HL-60 (cell line): ENCODE results near the gene CDHR5.

Experiments
- DNase-seq, 2 experiments: peaks; one replicate each; pipeline ENCODE4 v3.0.0-alpha.2; 2010 to 2020; ENCODE audit warnings: low read depth in 1 of 2, low spot score in 1 of 2
- H3K27ac ChIP-seq: fragments of 250-450 bp; sonication (Bioruptor Pico); replicated peaks from 2 replicates; pipeline ENCODE4 v1.5.1; 2020; ENCODE audit warnings: mild to moderate bottlenecking, moderate library complexity
- H3K27me3 ChIP-seq: fragments of 250-450 bp; sonication (Bioruptor Pico); 2 replicates; pipeline ENCODE4 v1.5.1; 2021; ENCODE audit warnings: mild to moderate bottlenecking, moderate library complexity; ENCODE audit not compliant: insufficient read depth, poor library complexity, severe bottlenecking
- H3K4me3 ChIP-seq: replicated peaks from 2 replicates; pipeline ENCODE4 v1.5.1; 2011; ENCODE audit warnings: mild to moderate bottlenecking, control low read depth, low read length; ENCODE audit not compliant: insufficient read depth
- CTCF ChIP-seq: IDR thresholded peaks from one replicate; pipeline ENCODE4 v1.5.1; 2011; ENCODE audit warnings: low read length, control low read depth, inconsistent platforms; ENCODE audit not compliant: insufficient read depth
- GABPA ChIP-seq: IDR thresholded peaks from 2 replicates; pipeline ENCODE4 v1.6.1; 2012; ENCODE audit warnings: low read depth
- POLR2AphosphoS5 ChIP-seq: IDR thresholded peaks from 2 replicates; pipeline ENCODE4 v1.6.1; 2012; ENCODE audit warnings: low read depth
- REST ChIP-seq: IDR thresholded peaks from 2 replicates; pipeline ENCODE4 v1.6.1; 2012; ENCODE audit warnings: low read depth; ENCODE audit not compliant: insufficient replicate concordance
- SPI1 ChIP-seq: IDR thresholded peaks from 2 replicates; pipeline ENCODE4 v1.6.1; 2012; ENCODE audit warnings: low read depth, mild to moderate bottlenecking, borderline replicate concordance

Gene CDHR5

GRCh38 chr11:571802-572185 lies 53.0 kb downstream of the CDHR5 start:
- DNase-seq: no peak
- H3K27ac ChIP-seq: no peak overlapping the region
- H3K27me3 ChIP-seq: peaks cover 12% of the 10 kb centered on the region
- H3K4me3 ChIP-seq: no peak overlapping the region
- TF ChIP-seq GABPA: no peak
- TF ChIP-seq SPI1: no peak
- no peak for TF ChIP-seq CTCF
- no peak for TF ChIP-seq REST
- no peak for TF ChIP-seq POLR2AphosphoS5

- no peak for TF ChIP-seq POLR2AphosphoS5
- peaks cover 8% of the 10 kb centered on the region for H3K27me3 ChIP-seq
- H3K27ac ChIP-seq: no peak overlapping the region
- DNase-seq: no peak
- H3K4me3 ChIP-seq: peak overlapping the region; percentile 48
Measured at GRCh38 chr11:569158-569885, 55.4 kb downstream of the CDHR5 start.

- peak; percentile 85 to 87 for DNase-seq
- Histone ChIP-seq H3K27ac (no peak overlapping the region), H3K27me3 (peaks cover 8% of the 10 kb centered on the region), H3K4me3 (peak overlapping the region; percentile 48)
- TF ChIP-seq GABPA (no peak), POLR2AphosphoS5 (no peak), REST (no peak), SPI1 (no peak), CTCF (no peak)
Measured at GRCh38 chr11:568306-569157, 56.2 kb downstream of the CDHR5 start.

GRCh38 chr11:567629-568292 lies 57.0 kb downstream of the CDHR5 start:
- peak overlapping the region; percentile 48 for H3K4me3 ChIP-seq
- TF ChIP-seq REST (no peak), POLR2AphosphoS5 (no peak), GABPA (no peak), SPI1 (no peak), CTCF (no peak)
- peaks cover 8% of the 10 kb centered on the region for H3K27me3 ChIP-seq
- DNase-seq: no peak
- H3K27ac ChIP-seq: no peak overlapping the region
